T-helper 2 cell treated with Interferon-gamma antibody and Interleukin-4, amounts not matched to agents 100 ng/mL and 5 ng/mL, for 36 hours (primary cell): ENCODE data around the gene XPNPEP2. TPM values are rescaled to one million over a fixed set of nuclear protein-coding genes. Genes with fewer than 3 reads are reported as not detected.

Source experiments
- intact Hi-C: fragments of 100-400 bp; cut with micrococcal nuclease; formaldehyde crosslinking; loops from one replicate; pipeline ENCODE4 v1.15.1; 2023
- total RNA-seq: library from RNA; stranded (reverse); gene quantifications from 2 replicates; pipeline ENCODE4 v1.2.3, GENCODE V29; 2022

XPNPEP2 gene
- total RNA-seq, 1 donor from 2014 or later: 0.48 TPM

DNA sequence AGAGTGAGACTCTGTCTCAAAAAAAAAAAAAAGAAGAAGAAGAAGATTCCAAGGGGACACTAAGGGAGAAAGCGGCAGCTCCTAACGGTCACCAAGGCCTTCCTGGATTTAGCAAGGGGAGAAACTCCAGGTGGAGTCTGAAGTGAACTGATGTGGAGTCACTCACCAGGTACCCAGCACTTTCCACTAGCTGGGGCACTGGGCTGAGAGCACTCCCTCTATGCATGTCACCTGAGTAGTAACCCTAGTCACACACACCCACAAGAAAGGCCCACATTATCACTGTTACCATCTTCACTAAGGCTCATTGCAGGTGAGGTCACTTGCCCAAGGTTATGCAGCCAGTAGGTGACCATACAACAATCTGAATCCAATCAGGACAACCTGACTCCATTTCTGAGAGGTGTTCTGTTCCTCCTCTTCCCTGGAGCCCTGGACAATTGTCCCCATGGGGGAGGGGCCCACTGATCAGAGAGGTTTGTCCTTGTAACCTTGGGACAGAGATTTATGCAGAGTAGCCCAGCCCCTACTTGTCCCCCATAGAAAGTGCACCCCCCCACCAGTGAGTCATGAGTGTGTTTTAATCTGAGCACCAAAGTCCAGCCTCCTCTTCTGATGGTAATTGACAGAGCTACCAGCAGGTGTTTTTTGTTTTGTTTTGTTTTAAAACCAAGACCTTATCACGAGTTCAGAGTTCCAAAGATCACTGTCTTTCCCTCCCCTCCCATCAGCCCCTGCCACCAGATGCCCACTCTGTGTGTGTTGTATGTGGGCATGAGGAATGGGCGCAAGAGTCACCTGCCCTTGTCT is 35.1 kb downstream of the XPNPEP2 start:
- intact Hi-C loops: loop anchor here (10.0 kb wide), 2 partner anchors 131 to 311 kb away; partner anchors contain the start of gene UTP14A

DNA sequence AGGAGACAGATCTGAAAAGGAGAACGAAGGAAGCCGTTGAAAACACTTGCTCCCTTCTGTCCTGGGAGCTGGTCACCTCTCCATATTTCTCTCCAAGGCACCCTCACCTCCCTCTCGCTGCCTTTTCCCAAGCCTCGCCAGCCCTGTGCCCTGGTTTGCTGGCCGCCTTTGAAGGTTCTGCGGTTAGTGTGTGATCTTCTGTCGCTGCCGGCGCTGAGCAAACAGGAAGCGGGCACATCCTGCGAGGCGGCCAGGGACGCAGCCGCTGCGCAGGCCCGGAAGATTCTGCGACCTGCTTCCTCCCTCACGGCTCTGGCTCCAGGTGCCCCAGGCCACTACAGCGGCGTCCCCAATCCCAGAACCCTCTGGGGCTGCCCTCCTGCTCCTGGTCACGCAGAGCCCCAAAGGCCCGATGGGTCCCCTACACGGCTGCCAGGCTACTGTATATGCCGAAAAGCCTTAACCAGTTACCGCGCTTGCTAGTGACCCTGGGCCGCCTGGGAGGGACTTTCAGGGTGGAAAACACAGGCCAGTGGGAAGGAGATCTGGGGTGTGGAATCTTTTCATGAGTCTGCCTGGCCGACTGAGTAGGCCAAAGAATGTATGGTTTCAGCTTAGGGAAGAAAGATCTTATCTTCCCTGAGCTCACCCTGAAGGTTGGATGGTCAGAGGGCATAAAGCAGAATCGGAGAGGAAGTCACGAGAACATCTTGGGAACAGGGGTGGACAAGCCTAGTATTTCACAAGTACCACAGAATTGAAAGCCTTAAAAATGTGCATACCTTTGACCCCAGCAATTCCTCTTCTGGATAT is 38.6 kb downstream of the XPNPEP2 start:
- intact Hi-C loops: loop anchor here (1.0 to 10.0 kb wide), 3 partner anchors 8 to 307 kb away; partner anchors contain the start of gene UTP14A

DNA sequence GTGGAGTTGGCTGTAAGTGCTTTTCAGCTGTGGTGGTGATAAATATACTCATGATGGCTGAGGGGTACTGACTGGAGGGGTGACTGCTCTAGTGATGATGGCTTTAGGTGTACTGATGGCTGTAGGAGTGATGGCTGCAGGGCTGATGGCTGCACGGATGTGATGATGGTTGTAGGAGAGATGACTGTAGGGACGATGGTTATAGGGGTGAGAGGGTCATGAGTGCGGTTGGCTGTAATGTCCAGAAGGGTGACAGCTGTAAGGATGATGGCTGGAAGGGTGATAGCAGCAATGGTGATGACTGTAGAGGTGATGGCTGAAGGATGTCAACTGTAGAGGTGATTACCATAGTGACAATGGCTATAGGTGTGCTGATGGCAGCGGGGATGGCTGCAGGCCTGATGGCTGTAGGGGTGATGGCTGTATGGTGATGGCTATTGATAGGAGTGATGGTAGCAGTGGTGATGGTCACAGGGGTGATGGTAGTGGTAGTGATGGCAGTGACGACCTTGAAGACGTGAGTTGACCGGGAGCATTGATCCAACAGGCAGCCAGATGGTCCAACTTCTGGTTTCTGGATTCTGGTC is 40.4 kb downstream of the XPNPEP2 start:
- intact Hi-C loops: loop anchor here (10.0 kb wide), 2 partner anchors 126 to 306 kb away; partner anchors contain the start of gene UTP14A

DNA sequence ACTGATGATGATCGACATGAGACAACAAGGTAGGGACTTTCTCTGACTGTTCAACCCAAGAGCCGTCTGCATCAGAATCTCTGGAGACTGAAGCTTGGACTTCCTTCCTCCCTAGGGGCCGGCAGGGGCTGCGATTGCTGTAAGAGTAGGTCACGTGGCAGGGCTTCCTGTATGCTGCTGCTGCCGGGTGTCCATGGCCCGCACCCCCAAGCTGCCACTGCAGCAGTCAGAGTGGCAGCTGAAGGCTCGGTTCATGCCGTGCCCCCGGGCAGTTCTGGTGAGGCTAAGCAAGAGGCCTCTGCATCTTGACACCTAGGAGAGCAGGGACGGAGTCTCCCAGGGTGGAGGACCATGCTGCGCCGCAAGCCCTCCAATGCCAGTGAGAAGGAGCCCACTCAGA is 41.0 kb downstream of the XPNPEP2 start, which contains the start of gene SASH3:
SASH3 (plus strand) TSS at position 203 of the 400 bp plus-strand sequence; CDS start at position 352, 149 bp downstream.
- intact Hi-C loops: loop anchor here (2.0 to 10.0 kb wide), 7 partner anchors 32 to 388 kb away; partner anchors contain the start of genes AIFM1, BCORL1, UTP14A and ZDHHC9

DNA sequence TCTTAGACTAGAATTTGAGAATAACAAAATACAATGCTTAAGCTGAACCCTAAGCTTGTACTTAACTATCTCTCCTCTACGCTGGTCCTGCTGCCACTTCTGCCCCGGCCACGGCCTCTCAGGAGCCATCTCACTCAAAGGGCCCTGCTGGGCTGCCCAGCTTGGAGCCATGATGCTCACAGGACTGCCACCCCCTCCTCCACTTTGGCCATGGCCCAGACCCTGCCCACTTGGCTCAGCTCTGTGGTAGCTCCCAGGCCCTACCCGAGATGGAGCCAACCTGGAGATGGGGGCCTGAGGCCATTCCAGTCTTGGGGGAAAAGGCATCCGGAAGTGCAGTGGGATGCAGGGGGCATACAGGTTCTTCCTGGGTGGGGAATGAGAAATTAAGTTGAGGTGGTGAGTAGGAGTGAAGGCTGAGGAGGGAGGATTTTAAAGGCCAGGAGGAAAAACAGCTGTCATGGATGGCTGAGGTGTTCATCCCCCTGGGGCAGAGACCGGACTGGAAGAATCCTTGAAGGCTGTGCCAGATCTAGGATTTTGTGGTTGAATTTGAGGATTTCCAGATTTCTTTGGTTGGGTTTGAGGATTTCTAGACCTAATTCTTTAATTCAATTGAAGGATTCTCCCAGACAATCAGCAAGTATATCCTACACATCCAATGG is 41.8 kb downstream of the XPNPEP2 start:
- intact Hi-C loops: loop anchor here (1.0 to 10.0 kb wide), 7 partner anchors 11 to 387 kb away; partner anchors contain the start of genes AIFM1, BCORL1 and ZDHHC9

DNA sequence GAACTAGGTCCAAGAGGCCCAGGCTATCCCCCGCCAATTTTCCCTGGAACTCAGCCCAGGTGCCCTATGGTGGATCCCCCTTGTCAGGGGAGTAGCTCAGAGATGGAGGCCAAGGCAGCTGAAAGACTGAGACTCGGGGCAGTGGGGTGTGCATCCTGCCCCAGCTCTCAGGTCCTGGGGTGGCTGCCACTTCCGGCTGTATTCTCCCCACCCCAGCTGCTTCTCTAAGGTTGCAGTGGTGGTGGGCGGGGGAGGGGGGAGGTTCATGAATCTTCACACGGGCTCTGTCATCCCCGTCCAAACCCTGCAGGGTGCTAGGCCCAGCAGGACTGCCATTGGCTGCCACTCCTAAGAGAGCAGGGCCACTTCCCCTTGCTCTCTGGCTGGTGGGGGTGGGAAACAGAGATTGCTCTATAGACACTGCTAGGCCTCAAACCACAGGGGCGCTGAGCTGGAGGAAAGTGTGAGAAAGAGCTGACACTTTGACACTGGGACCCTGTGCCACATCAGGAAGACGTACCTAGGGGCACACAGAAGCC is 42.4 kb downstream of the XPNPEP2 start:
- intact Hi-C loops: loop anchor here (1.0 to 10.0 kb wide), 7 partner anchors 12 to 386 kb away; partner anchors contain the start of genes AIFM1, BCORL1 and ZDHHC9

DNA sequence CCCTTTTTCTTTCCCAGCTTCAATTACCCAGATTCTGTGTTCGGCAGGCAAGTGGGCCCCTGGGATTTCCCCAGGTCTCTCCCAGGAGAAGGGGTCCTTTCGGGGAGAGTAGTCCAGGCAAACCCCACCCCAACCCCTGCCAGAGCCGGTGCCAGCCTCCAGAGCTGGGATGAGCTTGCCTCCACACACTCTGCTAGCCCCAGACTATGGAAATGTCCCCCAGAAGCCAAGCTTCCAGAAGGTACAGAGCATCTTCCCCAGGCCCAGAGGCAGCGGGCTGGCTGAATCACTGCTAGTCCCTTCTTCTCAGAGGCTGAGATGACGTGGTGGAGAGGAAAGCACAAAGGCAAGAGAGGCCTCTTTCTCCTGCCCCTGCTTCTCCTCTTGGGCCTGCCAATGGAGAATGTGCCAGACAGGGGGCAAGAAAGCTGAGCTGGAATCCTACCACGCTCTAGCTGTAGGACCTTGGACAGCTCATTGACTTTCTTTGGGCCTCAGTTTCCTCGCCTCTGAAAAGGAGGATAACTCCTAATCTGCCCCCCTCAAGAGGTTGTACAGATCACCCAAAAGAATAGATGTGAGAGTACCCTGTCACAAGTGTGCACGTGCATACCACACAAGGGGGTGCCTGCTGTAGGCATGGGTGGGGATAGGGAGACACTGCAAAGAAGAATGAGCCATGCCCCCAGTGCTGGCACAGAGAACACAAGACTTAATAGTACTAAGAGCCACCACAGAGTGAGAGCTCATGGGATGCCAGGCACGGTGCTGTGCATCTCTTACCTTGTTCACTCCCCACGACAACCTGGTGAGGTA is 43.1 kb downstream of the XPNPEP2 start:
- intact Hi-C loops: loop anchor here (1.0 to 10.0 kb wide), 7 partner anchors 13 to 385 kb away; partner anchors contain the start of genes AIFM1, BCORL1 and ZDHHC9

DNA sequence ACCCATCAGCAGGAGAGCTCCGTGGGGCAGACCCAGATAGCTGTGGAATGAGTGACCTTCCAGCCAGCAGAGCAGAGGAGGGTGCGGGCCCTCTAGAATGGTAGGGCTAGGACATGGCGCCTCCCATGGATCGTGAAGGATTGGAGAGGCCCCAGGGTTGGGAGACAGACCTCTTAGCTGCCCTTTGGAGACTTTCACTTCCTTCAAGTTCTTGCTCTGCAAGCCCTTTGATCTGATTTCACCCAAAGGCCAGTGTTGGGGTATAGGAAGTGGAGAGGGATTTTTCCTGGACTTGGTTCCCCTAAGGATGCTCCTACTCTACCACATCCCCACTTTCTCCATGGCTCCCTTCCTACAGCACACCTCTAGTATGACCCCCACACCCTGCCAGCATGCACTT is 43.9 kb downstream of the XPNPEP2 start:
- intact Hi-C loops: loop anchor here (5.0 to 10.0 kb wide), 4 partner anchors 35 to 385 kb away; partner anchors contain the start of genes AIFM1 and BCORL1

DNA sequence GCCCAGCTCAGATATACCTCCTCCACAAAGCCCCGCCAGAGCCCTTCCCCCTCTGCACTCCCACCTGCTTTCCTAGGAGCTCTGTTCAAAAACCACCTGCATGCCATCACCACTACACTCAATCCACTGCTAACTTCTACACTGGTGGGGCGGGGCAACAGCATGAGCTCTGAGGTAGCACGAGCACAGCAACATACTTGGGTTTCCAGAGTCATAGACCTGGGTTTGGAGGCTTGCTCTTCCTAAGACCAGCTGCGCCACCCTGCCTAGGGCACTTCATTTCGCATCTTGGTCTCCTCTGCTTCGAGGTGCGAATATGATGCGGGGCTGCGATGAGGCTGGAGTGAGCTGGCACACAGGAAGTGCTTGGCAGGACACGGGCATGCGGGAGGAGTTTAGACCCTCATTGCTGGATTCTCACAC is 44.5 kb downstream of the XPNPEP2 start:
- intact Hi-C loops: loop anchor here (5.0 to 10.0 kb wide), 4 partner anchors 36 to 384 kb away; partner anchors contain the start of genes AIFM1 and BCORL1

DNA sequence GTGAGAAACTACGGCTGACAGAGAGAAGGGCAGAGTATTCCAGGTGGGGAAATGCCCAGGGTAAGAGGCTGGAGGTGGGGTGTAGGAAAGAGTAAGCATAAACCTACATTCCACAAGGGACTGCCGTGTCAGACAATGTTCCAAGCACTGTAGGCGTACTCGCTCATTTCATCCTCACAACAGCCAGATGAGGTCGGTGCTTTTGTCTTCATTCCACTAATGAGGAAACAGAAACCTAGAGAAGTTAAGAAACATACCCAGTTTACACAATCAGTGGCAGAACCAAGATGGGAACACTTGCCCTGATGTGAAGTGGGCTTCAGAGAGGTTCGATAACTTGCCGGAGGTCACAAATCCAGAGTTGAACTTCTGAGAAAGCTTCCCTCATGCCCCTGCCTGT is 45.6 kb downstream of the XPNPEP2 start:
- intact Hi-C loops: loop anchor here (5.0 to 10.0 kb wide), 4 partner anchors 37 to 383 kb away; partner anchors contain the start of genes AIFM1 and BCORL1

DNA sequence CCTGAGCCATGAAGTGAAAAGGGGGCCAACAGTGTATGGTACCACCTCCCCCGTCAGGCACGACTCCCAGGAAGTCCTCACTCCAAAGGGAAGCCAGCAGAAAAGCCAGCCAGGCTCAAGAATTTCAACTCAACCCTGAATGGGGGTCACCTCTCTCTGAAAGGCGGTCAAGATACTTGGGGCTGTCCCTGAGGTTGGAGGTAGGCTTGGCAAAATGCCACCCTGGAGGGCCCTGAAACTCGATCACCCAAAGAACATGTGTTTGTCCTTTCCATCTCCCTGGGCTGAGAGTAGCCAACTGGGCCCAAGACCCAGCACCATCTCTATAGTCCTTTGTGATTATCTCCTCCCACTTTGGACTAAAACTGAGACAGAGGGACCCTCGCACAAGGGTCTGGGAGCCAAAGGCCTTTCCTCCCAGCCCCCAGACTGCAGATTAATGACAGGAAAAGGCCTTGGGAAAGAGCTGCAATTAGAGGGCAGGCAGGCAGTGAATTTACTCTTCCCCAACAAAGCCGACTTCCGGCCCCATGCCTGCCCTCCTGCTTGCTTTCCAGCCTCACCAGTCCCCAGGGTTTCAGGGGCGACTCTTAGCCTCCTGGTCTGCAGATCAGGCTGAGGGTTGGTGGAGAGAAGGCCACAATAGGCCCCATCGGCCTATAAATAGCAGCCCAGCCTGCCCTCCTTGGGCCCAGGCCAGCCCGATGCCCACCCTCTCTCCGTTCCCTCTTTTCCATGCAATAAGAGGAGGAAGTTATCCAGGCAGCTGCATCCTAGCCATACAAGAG is 46.6 kb downstream of the XPNPEP2 start:
- intact Hi-C loops: loop anchor here (10.0 kb wide), 1 partner anchor 199 kb away; the partner anchor contains the start of gene BCORL1

DNA sequence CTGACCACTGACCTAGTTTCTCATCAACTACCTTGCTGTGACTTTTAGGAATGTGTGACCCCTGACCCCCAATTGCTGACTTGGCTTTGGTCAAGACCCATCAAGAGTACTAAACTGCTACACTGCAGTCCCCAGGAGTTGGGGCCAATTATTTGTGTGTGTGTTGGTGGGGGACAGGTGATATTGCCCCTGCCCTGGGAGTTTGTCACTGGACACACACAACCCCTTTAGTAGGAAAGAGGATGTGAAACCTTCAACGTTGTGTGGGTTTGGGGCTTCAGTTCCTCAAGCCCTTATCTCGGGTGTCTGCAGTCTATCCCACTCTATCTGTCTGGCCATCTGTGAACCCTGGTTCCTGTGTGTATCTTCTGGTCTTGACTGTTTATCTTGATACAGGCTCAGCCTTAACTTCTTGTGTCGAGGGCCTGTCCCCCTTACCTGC is 47.5 kb downstream of the XPNPEP2 start:
- intact Hi-C loops: loop anchor here (10.0 kb wide), 1 partner anchor 199 kb away; the partner anchor contains the start of gene BCORL1

DNA sequence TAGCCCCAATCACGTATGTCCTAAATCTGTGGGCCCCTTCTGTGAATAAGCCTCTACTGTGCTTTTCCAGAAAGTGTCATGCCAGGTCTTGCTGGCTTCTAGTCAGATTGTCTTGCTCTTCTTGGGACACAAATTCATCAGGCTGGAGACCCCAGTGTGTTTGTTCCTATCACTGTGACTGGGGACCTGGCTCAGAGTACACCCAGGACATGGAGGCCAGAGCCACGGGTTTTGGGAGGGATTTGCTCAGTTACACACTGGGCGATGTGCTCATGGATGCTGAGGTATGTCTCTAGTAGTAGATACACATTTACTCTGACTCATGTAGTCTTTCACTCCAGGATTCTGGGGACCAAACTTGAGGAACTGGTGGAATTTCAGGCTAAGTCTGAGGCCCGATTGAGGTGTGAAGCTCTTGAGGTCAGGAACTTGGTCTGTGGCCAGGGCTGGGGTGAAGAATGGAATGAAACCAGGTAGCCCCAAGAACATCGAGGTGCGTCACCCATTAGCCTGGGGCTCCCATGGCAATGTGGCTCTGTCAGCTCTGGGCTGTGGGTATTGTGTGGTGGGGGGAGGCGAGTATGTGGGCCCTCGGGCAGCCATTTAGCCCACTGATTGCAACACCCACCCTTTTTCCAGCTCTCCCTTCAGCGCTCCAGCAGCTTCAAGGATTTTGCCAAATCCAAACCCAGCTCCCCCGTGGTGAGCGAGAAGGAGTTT is 48.7 kb downstream of the XPNPEP2 start:
- intact Hi-C loops: loop anchor here (10.0 kb wide), 1 partner anchor 197 kb away; the partner anchor contains the start of gene BCORL1

DNA sequence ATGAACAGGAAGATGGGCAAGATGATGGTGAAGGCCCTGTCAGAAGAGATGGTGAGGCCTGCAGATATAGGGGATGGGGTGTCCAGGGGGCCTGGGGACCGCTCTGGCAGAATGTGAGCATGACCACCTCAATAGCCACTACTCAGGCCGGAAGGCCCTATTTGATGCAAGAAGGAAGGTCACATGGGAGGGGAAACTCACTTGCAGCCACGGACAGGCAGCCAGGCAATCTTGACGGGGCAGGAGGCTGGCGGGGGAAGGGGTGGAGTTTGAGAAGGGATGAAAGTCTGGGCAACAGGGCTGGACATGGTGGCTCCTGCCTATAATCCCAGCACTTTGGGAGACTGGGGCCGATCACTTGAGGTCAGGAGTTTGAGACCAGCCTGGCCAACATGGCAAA is 49.7 kb downstream of the XPNPEP2 start:
- intact Hi-C loops: loop anchor here (10.0 kb wide), 1 partner anchor 196 kb away; the partner anchor contains the start of gene BCORL1

DNA sequence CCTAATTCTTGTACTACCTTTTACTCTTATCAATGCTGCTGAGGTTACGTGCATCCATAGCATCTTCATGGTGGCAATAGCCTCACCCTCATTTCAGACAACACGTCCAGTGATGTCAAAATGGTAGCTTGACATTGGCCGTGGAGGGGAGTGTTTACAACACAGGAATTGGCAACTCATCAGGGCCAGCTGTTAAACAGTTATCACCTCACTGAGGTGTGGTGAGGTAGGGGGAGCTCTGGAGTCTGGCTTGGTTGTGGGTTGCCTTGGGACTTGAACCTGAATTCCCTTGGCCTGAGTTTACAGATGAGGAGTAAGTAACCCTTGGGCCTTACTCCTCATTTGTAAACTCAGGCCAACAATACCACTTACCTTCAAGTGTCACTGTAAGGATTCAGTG is 51.4 kb downstream of the XPNPEP2 start:
- intact Hi-C loops: no loop called here

DNA sequence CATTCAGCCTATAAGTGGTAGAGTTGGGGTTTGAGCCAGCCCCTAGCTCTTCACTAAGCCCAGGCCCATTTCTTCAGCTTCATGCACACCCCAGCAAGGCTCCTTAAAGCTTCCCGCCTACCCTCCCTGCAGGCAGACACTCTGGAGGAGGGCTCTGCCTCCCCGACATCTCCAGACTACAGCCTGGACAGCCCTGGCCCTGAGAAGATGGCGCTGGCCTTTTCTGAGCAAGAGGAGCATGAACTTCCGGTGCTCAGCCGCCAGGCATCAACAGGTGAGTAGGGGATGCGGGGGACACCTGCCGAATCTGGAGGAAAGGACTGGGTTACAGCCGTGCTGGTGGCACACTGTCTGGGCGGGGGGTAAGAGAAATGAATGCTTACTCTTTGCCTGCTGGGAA is 52.0 kb downstream of the XPNPEP2 start:
- intact Hi-C loops: no loop called here

DNA sequence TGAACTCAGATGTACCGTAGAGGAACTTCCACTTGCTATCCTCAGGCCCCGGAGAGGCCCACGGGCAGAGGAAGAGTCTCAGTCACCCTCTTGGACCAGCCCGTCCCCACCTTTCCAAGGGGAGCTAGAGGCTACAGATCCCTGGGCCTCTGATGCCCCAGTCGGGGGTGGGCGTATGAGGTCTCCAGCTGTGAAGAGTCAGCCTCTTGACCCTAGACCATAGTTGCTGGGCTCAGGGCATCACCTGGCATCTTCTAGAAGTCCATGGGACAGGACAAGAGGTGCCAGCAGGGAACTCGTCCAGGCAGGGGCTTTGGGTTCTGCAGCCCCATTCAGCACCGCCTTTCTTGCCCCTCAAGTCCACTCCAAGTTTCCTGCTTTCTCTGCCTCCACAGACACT is 52.6 kb downstream of the XPNPEP2 start:
- intact Hi-C loops: no loop called here
